ENCODE results near the gene TSR2.

Gene TSR2

GRCh38 chrX:54439960-54440871 is at the start of gene TSR2:
TSS of gene TSR2 (plus strand) at chrX:54440404. CDS start at chrX:54440422, 18 bp downstream.
- peak; percentile 80 for DNase-seq (ENCODE audit: low read depth)

- DNase-seq (ENCODE audit: low read depth), result no peak
These were observed 43.1 kb upstream of the TSR2 start for GRCh38 chrX:54397113-54397512.

- DNase-seq (ENCODE audit: low read depth), result no peak
These were observed 32.9 kb upstream of the TSR2 start for GRCh38 chrX:54407266-54407665.

GRCh38 chrX:54411732-54412131 is 28.5 kb upstream of the TSR2 start:
- no peak for DNase-seq (ENCODE audit: low read depth)

- DNase-seq (ENCODE audit: low read depth), result no peak
These were observed 26.5 kb upstream of the TSR2 start for GRCh38 chrX:54413753-54414152.

- no peak for DNase-seq (ENCODE audit: low read depth)
These were observed 24.5 kb upstream of the TSR2 start for GRCh38 chrX:54415534-54416350.

GRCh38 chrX:54416965-54417364 is 23.2 kb upstream of the TSR2 start:
- no peak for DNase-seq (ENCODE audit: low read depth)

GRCh38 chrX:54419559-54420302 is 20.5 kb upstream of the TSR2 start:
- DNase-seq (ENCODE audit: low read depth), result no peak

- DNase-seq (ENCODE audit: low read depth), result no peak
These were observed 18.0 kb upstream of the TSR2 start for GRCh38 chrX:54422168-54422567.

- DNase-seq (ENCODE audit: low read depth), result no peak
These were observed 16.9 kb upstream of the TSR2 start for GRCh38 chrX:54423161-54423888.

- DNase-seq (ENCODE audit: low read depth), result no peak
These were observed 12.3 kb upstream of the TSR2 start for GRCh38 chrX:54427837-54428424.

- no peak for DNase-seq (ENCODE audit: low read depth)
These were observed 9.7 kb upstream of the TSR2 start for GRCh38 chrX:54430519-54430918.

- no peak for DNase-seq (ENCODE audit: low read depth)
These were observed 5.1 kb upstream of the TSR2 start for GRCh38 chrX:54435121-54435520.

GRCh38 chrX:54442790-54443189 is 2.6 kb downstream of the TSR2 start:
- DNase-seq (ENCODE audit: low read depth), result no peak

GRCh38 chrX:54444752-54445151 is 4.5 kb downstream of the TSR2 start:
- no peak for DNase-seq (ENCODE audit: low read depth)

GRCh38 chrX:54446084-54446483 is 5.9 kb downstream of the TSR2 start:
- no peak for DNase-seq (ENCODE audit: low read depth)

- DNase-seq (ENCODE audit: low read depth), result no peak
These were observed 7.3 kb downstream of the TSR2 start for GRCh38 chrX:54447461-54447860.

- DNase-seq (ENCODE audit: low read depth), result no peak
These were observed 9.7 kb downstream of the TSR2 start for GRCh38 chrX:54449929-54450328.

- DNase-seq (ENCODE audit: low read depth), result no peak
These were observed 12.7 kb downstream of the TSR2 start for GRCh38 chrX:54452920-54453319.

- DNase-seq (ENCODE audit: low read depth), result no peak
These were observed 30.0 kb downstream of the TSR2 start for GRCh38 chrX:54470054-54470760.

Measured in stromal cell of bone marrow (primary cell).